Body of pancreas (tissue), 4 donors: ENCODE results near the gene GEMIN4. TPM values are rescaled to one million over a fixed set of nuclear protein-coding genes. Genes with fewer than 3 reads are reported as not detected.

ENCODE experiments used
- ATAC-seq: fragments of 150-250 bp; one replicate; pipeline ENCODE4 v1.9.1; 2016
- DNase-seq, 4 donors: peaks; one replicate each; pipeline ENCODE4 v3.0.0-alpha.2; 2019
- H3K27ac ChIP-seq, 4 donors: fragments of 200-600 bp; sonication (generic); 1 replicate in 3 of 4; 2 replicates in 1 of 4; pipeline versions ENCODE4 v1.5.1 to v1.6.1; 2016 to 2019; ENCODE audit warnings: mild to moderate bottlenecking in 1 of 4, mixed read lengths in 1 of 4, moderate library complexity in 1 of 4
- H3K27me3 ChIP-seq, 2 donors: fragments of 200-600 bp; sonication (generic); one replicate each; pipeline ENCODE4 v1.6.0; 2016; ENCODE audit warnings: mild to moderate bottlenecking in 1 of 2
- H3K36me3 ChIP-seq, 2 donors: fragments of 200-600 bp; sonication (generic); replicated peaks in 1 of 2; 2 replicates each; pipeline ENCODE4 v1.5.1; 2016; ENCODE audit warnings: low read depth in 2 of 2; ENCODE audit not compliant: insufficient read depth in 1 of 2
- H3K4me1 ChIP-seq: fragments of 200-600 bp; sonication (generic); one replicate; pipeline ENCODE4 v1.6.0; 2016
- H3K4me3 ChIP-seq, 2 donors: fragments of 200-600 bp; sonication (generic); 1 replicate in 1 of 2; 2 replicates in 1 of 2; pipeline ENCODE4 v1.5.1; 2016 to 2019
- H3K9me3 ChIP-seq, 3 donors: fragments of 200-600 bp; sonication (generic); 1 replicate in 2 of 3; 2 replicates in 1 of 3; pipeline ENCODE4 v1.5.1; 2016
- CTCF ChIP-seq, 7 experiments: fragments of 450-650 bp in 4 of 7; fragments of 200-600 bp in 3 of 7; sonication (generic) in 3 of 7; IDR thresholded peaks; one replicate each; pipeline ENCODE4 v1.5.1; 2016 to 2019; ENCODE audit warnings: antibody characterized with exemption in 7 of 7
- POLR2A ChIP-seq, 3 donors: fragments of 450-650 bp; IDR thresholded peaks; one replicate each; pipeline ENCODE4 v1.6.1; 2016; ENCODE audit warnings: antibody characterized with exemption in 3 of 3, mild to moderate bottlenecking in 2 of 3
- WGBS, 2 donors: methylation state at CpG; one replicate each; pipeline ENCODE4 v1.1.5; 2017; 5-methylcytosine and 5-hydroxymethylcytosine counted together
- intact Hi-C: fragments of 100-400 bp; cut with DNase I; formaldehyde crosslinking; loops from one replicate; pipeline ENCODE4 v1.15.1; 2023
- total RNA-seq, 2 donors: library from RNA; depleted of rRNA; stranded (reverse); fragments of >200 nt; gene quantifications; one replicate each; pipeline ENCODE4 v1.1.0, GENCODE V29; 2016

The GEMIN4 gene
- total RNA-seq = 1 to 10 TPM; 5.6 to 7.3 TPM

GRCh38 chr17:752002-752619 lies at the start of gene GEMIN4:
TSS of gene GEMIN4 (minus strand) at chr17:752264. CDS start at chr17:752142, 122 bp downstream.
- TF ChIP-seq CTCF (IDR thresholded peaks at IDR 0.05) (peak; percentile 88 to 98 (median 97)), POLR2A (IDR thresholded peaks at IDR 0.05) (peak; percentile 62 to 70 (median 70))
- DNase-seq = peak; percentile 92 to 95 (median 93)
- ATAC-seq = peak; percentile 96
- H3K4me1 ChIP-seq = peaks cover 23% of the 10 kb centered on the region
- intact Hi-C loops = no loop called here
- H3K27me3 ChIP-seq = no peaks in the 10 kb centered on the region
- H3K27ac ChIP-seq = peak within 1 kb of the TSS; percentile 79 to 85 (median 82)
- H3K36me3 ChIP-seq = peaks cover 0 to 7% of the 10 kb centered on the region in 2 donors
- 0% methylated on average over 2 to 67 of the region's 87 CpGs for WGBS, 2 donors
- no peaks in the 10 kb centered on the region for H3K9me3 ChIP-seq
- peak within 1 kb of the TSS; percentile 79 to 87 for H3K4me3 ChIP-seq

GRCh38 chr17:801660-802059 lies 49.6 kb upstream of the GEMIN4 start:
- ATAC-seq (peak; percentile 25), DNase-seq (peak in 3 of 4 donors; percentile 43 to 73 (median 65))
- Histone ChIP-seq H3K27ac (peak overlapping the region; percentile 80 to 90 (median 88)), H3K27me3 (no peaks in the 10 kb centered on the region), H3K36me3 (no peaks in the 10 kb centered on the region), H3K9me3 (no peaks in the 10 kb centered on the region), H3K4me1 (peaks cover 38% of the 10 kb centered on the region), H3K4me3 (no peak overlapping the region)
- 38 to 57% methylated on average over 5 to 6 of the region's 6 CpGs for WGBS, 2 donors
- TF ChIP-seq POLR2A (IDR thresholded peaks at IDR 0.05) = no peak
- TF ChIP-seq CTCF (IDR thresholded peaks at IDR 0.05) = no peak
- intact Hi-C loops = loop anchor here (5.0 to 10.0 kb wide), 2 partner anchors 73 to 186 kb away; no protein-coding TSS in a partner anchor

GRCh38 chr17:800446-801242 lies 48.6 kb upstream of the GEMIN4 start:
- H3K4me1 ChIP-seq = peaks cover 38% of the 10 kb centered on the region
- WGBS, 2 donors = 86 to 88% methylated on average over 23 to 38 of the region's 39 CpGs
- TF ChIP-seq POLR2A (IDR thresholded peaks at IDR 0.05) (no peak), CTCF (IDR thresholded peaks at IDR 0.05) (no peak)
- H3K27ac ChIP-seq = peak overlapping the region in 2 of 4 donors; percentile 87 to 90
- ATAC-seq = no peak
- no peaks in the 10 kb centered on the region for H3K9me3 ChIP-seq
- no peaks in the 10 kb centered on the region for H3K27me3 ChIP-seq
- H3K4me3 ChIP-seq = no peak overlapping the region
- no peaks in the 10 kb centered on the region for H3K36me3 ChIP-seq
- intact Hi-C loops = loop anchor here (5.0 to 10.0 kb wide), 2 partner anchors 74 to 187 kb away; no protein-coding TSS in a partner anchor
- DNase-seq = no peak

- no peak overlapping the region for H3K4me3 ChIP-seq
- DNase-seq = no peak
- WGBS, 2 donors = 89 to 90% methylated on average over 11 of the region's 11 CpGs
- TF ChIP-seq POLR2A (IDR thresholded peaks at IDR 0.05) (no peak), CTCF (IDR thresholded peaks at IDR 0.05) (no peak)
- H3K4me1 ChIP-seq = peaks cover 48% of the 10 kb centered on the region
- intact Hi-C loops = no loop called here
- no peaks in the 10 kb centered on the region for H3K27me3 ChIP-seq
- ATAC-seq = no peak
- no peak overlapping the region for H3K27ac ChIP-seq
- H3K9me3 ChIP-seq = no peaks in the 10 kb centered on the region
- no peaks in the 10 kb centered on the region for H3K36me3 ChIP-seq
These were observed 47.2 kb upstream of the GEMIN4 start for GRCh38 chr17:799261-799660.
